Activated CD4-positive, alpha-beta T cell treated with anti-CD3 and anti-CD28 coated beads, Interleukin-2, amount 50 U/mL, for 4 hours (primary cell): ENCODE data around the gene KCNJ10.

Source experiments
- DNase-seq, 2 experiments: peaks; one replicate each; pipeline ENCODE4 v3.0.0-alpha.2; 2020

Gene KCNJ10

GRCh38 chr1:160098852-160099561 lies 29.0 kb upstream of the KCNJ10 start:
- peak; percentile 99 to 100 for DNase-seq

GRCh38 chr1:160097911-160098851 lies 28.2 kb upstream of the KCNJ10 start, which contains the start of gene IGSF8:
Gene IGSF8 (minus strand): TSS chr1:160098619. CDS start chr1:160098472, 147 bp downstream.
- peak; percentile 92 to 93 for DNase-seq

GRCh38 chr1:160097151-160097910 lies 27.4 kb upstream of the KCNJ10 start:
- DNase-seq: peak; percentile 17 to 26

GRCh38 chr1:160096274-160097116 lies 26.5 kb upstream of the KCNJ10 start:
- DNase-seq: no peak

- DNase-seq: no peak
These were observed 25.6 kb upstream of the KCNJ10 start for GRCh38 chr1:160095382-160096105.

GRCh38 chr1:160094806-160095205 lies 24.8 kb upstream of the KCNJ10 start:
- DNase-seq: no peak

- no peak for DNase-seq
These were observed 24.3 kb upstream of the KCNJ10 start for GRCh38 chr1:160094291-160094625.

GRCh38 chr1:160093624-160094290 lies 23.8 kb upstream of the KCNJ10 start:
- DNase-seq: no peak

- no peak for DNase-seq
These were observed 23.1 kb upstream of the KCNJ10 start for GRCh38 chr1:160093069-160093395.

GRCh38 chr1:160092366-160093068 lies 22.6 kb upstream of the KCNJ10 start:
- no peak for DNase-seq

GRCh38 chr1:160091666-160092223 lies 21.8 kb upstream of the KCNJ10 start:
- DNase-seq: no peak

GRCh38 chr1:160090760-160091159 lies 20.8 kb upstream of the KCNJ10 start:
- DNase-seq: no peak

GRCh38 chr1:160089883-160090282 lies 19.9 kb upstream of the KCNJ10 start:
- no peak for DNase-seq

GRCh38 chr1:160087118-160087662 lies 17.2 kb upstream of the KCNJ10 start:
- DNase-seq: no peak

- no peak for DNase-seq
These were observed 16.5 kb upstream of the KCNJ10 start for GRCh38 chr1:160086456-160086892.

GRCh38 chr1:160085686-160086455 lies 15.9 kb upstream of the KCNJ10 start:
- DNase-seq: peak; percentile 73 to 75

- no peak for DNase-seq
These were observed 14.9 kb upstream of the KCNJ10 start for GRCh38 chr1:160084771-160085321.

GRCh38 chr1:160083968-160084770 lies 14.2 kb upstream of the KCNJ10 start:
- peak; percentile 75 to 77 for DNase-seq
